Heart left ventricle (tissue), 16 donors: ENCODE data around the gene ANKRD11. TPM values are rescaled to one million over a fixed set of nuclear protein-coding genes. Genes with fewer than 3 reads are reported as not detected.
A peak's percentile ranks its signal among the peaks of the same experiment; 100 is the strongest.
"Not testable (repeated sequence)": the region's sequence is repeated elsewhere in the genome, so short reads cannot be mapped to it uniquely, and the experiment has no call there.

Experiments
- ATAC-seq, 4 donors: fragments of 200-7000 bp; cut with Tn5 transposase; one replicate each; pipeline ENCODE4 v1.9.1; 2020 to 2022; ENCODE audit warnings: moderate library complexity in 4 of 4, mild to moderate bottlenecking in 3 of 4, moderate number of reproducible peaks in 1 of 4
- DNase-seq, 5 donors: peaks; one replicate each; pipeline ENCODE4 v3.0.0-alpha.2; 2020
- H3K27ac ChIP-seq, 12 donors: fragments of 200-600 bp; sonication (generic) in 4 of 12; one replicate each; pipeline versions ENCODE4 v1.5.0 to v1.8.0; 2016 to 2022; ENCODE audit warnings: mild to moderate bottlenecking in 2 of 12
- H3K27me3 ChIP-seq, 9 donors: fragments of 200-600 bp; sonication (generic) in 2 of 9; one replicate each; pipeline versions ENCODE4 v1.5.1 to v1.8.0; 2016 to 2022; ENCODE audit warnings: mild to moderate bottlenecking in 3 of 9
- H3K36me3 ChIP-seq, 9 donors: fragments of 200-600 bp; sonication (generic) in 2 of 9; one replicate each; pipeline versions ENCODE4 v1.5.0 to v1.8.0; 2018 to 2022; ENCODE audit warnings: mild to moderate bottlenecking in 2 of 9
- H3K4me1 ChIP-seq, 12 donors: fragments of 200-600 bp; sonication (generic) in 4 of 12; one replicate each; pipeline versions ENCODE4 v1.5.0 to v1.8.0; 2016 to 2022; ENCODE audit warnings: mild to moderate bottlenecking in 3 of 12
- H3K4me3 ChIP-seq, 12 donors: fragments of 200-600 bp; sonication (generic) in 4 of 12; one replicate each; pipeline versions ENCODE4 v1.5.0 to v1.8.0; 2017 to 2022; ENCODE audit warnings: mild to moderate bottlenecking in 9 of 12, moderate library complexity in 4 of 12
- H3K9me3 ChIP-seq, 12 donors: fragments of 200-600 bp; sonication (generic) in 4 of 12; one replicate each; pipeline versions ENCODE4 v1.5.0 to v1.8.0; 2016 to 2022; ENCODE audit warnings: mild to moderate bottlenecking in 1 of 12
- POLR2A ChIP-seq, 2 donors: fragments of 450-650 bp; IDR thresholded peaks; one replicate each; pipeline ENCODE4 v1.6.1; 2017; ENCODE audit warnings: antibody characterized with exemption in 2 of 2, mild to moderate bottlenecking in 2 of 2, moderate library complexity in 2 of 2
- WGBS, 4 donors: extraction: QIAGEN DNeasy Blood & Tissue Kit in 2 of 4; methylation state at CpG; one replicate each; pipeline versions ENCODE4 v1.1.5 to v1.1.7; 2013 to 2018; 5-methylcytosine and 5-hydroxymethylcytosine counted together
- intact Hi-C, 10 donors: fragments of 100-400 bp; cut with DNase I; formaldehyde crosslinking; loops; one replicate each; pipeline versions ENCODE4 v1.11.1 to v1.14.2; 2022
- polyA plus RNA-seq, 2 donors: library from polyadenylated mRNA; stranded (reverse); fragments of 200-250 nt; gene quantifications; one replicate each; pipeline ENCODE4 v1.2.3, GENCODE V29; 2013
- total RNA-seq, 9 donors: library from RNA; depleted of rRNA in 2 of 9; stranded (reverse); fragments of >200 nt in 2 of 9; fragmentation: NEBNext Ultra II Directional in 3 of 9; extraction: Animal tissue kit (Norgen Biotek cat#: 25700) in 3 of 9; gene quantifications; one replicate each; pipeline versions ENCODE4 v1.1.0 to v1.2.4, GENCODE V29; 2016 to 2023
- TF ChIP-seq, protein P1 (sequence below), 12 donors: fragments of 200-600 bp; sonication (generic) in 4 of 12; IDR thresholded peaks; one replicate each; pipeline versions ENCODE4 v1.5.0 to v1.8.0; 2018 to 2022; ENCODE audit warnings: antibody characterized with exemption in 12 of 12, mild to moderate bottlenecking in 5 of 12
- donor health status: ischemic (EF 13 %, LVEDD 7.1; RV severe dilation, severe dysfunction).
- donor health status: healthy with polysubstance abuse.
- donor health status: DM: no; HTN: yes; CAD: no.
- donor health status: DM: no; HTN: no; CAD: no.
- donor health status: ischemic (EF 25% LVEDD 6.9; RV normal size, moderate dysfunction).
- donor health status: ischemic (EF 25% LVEDD 5.7; RV mildly dilated, moderate dysfunction).
- donor health status: healthy.
- donor health status: DM: yes; HTN: yes; CAD: no.
- donor health status: ischemic (EF 35%, LVEDD 5.7; RV mildly dilated, moderate dysfunction).
- donor health status: nonischemic (EF 11% LVEDD 7.7; RV severe dilation, severe dysfunction).
- donor health status: DM: yes; HTN: yes; CAD: no.
- donor health status: PGD.
- donor health status: ischemic (EF 29% LVEDD 5.4; RV normal size, mild dysfunction).
- donor health status: nonischemic (EF 23%, LVEDD 6.1; RV moderate dilation, normal function).

Gene ANKRD11
- total and polyA plus RNA-seq, 11 donors, result 53.6 to 123 (median 67.7) TPM

GRCh38 chr16:89307421-89307805 lies 182.9 kb downstream of the ANKRD11 start:
- ATAC-seq, result no peak
- Histone ChIP-seq H3K27me3 (no peaks in the 10 kb centered on the region), H3K9me3 (no peaks in the 10 kb centered on the region), H3K4me3 (no peak overlapping the region), H3K27ac (no peak overlapping the region), H3K4me1 (peaks cover 0 to 28% (median 3%) of the 10 kb centered on the region in 12 donors), H3K36me3 (peaks cover 0 to 52% (median 30%) of the 10 kb centered on the region in 9 donors)
- intact Hi-C loops, result no loop called here
- DNase-seq, result peak in 3 of 5 donors; percentile 14 to 43 (median 14)
- 94 to 96% (median 95%) methylated on average over 5 to 14 of the region's 14 CpGs for WGBS, 4 donors
- TF ChIP-seq POLR2A (IDR thresholded peaks at IDR 0.05), result no peak
- TF ChIP-seq, protein P1, sequence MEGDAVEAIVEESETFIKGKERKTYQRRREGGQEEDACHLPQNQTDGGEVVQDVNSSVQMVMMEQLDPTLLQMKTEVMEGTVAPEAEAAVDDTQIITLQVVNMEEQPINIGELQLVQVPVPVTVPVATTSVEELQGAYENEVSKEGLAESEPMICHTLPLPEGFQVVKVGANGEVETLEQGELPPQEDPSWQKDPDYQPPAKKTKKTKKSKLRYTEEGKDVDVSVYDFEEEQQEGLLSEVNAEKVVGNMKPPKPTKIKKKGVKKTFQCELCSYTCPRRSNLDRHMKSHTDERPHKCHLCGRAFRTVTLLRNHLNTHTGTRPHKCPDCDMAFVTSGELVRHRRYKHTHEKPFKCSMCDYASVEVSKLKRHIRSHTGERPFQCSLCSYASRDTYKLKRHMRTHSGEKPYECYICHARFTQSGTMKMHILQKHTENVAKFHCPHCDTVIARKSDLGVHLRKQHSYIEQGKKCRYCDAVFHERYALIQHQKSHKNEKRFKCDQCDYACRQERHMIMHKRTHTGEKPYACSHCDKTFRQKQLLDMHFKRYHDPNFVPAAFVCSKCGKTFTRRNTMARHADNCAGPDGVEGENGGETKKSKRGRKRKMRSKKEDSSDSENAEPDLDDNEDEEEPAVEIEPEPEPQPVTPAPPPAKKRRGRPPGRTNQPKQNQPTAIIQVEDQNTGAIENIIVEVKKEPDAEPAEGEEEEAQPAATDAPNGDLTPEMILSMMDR (IDR thresholded peaks at IDR 0.05), result no peak

DNA sequence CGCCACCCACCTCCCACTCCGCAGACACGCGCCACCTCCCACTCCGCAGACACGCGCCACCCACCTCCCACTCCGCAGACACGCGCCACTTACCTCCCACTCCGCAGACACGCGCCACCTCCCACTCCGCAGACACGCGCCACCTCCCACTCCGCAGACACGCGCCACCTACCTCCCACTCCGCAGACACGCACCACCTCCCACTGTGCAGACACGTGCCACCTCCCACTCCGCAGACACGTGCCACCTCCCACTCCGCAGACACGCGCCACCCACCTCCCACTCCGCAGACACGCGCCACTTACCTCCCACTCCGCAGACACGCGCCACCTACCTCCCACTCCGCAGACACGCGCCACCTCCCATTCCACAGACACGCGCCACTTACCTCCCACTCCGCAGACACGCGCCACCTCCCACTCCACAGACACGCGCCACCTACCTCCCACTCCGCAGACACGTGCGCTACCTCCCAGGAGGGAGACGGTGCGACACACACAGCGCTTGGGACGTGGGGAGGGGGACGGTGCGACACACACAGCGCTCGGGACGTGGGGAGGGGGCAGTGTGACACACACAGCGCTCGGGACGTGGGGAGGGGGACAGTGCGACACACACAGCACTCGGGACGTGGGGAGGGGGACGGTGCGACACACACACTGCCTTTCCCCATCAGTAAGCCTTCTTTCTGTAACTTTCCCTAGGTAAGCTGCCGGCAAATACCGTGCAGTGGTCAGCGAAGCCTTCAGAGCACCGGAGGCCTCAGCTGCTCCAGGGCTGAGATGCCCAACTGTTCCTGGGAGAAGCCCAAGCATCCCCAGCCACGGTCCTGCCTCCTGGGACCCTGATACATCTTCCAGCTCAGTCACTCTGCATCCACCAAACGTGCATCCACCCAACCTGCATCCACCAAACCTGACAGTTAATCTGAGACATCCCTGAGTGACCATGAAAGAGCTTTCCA lies 183.6 kb downstream of the ANKRD11 start:
- ATAC-seq, H3K27ac ChIP-seq, H3K27me3 ChIP-seq, H3K9me3 ChIP-seq, H3K4me3 ChIP-seq, intact Hi-C loops: not testable (repeated sequence)
- Histone ChIP-seq H3K4me1 (peaks cover 0 to 29% (median 9%) of the 10 kb centered on the region in 12 donors), H3K36me3 (peaks cover 0 to 45% (median 23%) of the 10 kb centered on the region in 9 donors)
- peak in 3 of 5 donors; percentile 13 to 47 (median 23) for DNase-seq
- 93 to 97% (median 94%) methylated on average over 50 to 60 of the region's 69 CpGs for WGBS, 4 donors

DNA sequence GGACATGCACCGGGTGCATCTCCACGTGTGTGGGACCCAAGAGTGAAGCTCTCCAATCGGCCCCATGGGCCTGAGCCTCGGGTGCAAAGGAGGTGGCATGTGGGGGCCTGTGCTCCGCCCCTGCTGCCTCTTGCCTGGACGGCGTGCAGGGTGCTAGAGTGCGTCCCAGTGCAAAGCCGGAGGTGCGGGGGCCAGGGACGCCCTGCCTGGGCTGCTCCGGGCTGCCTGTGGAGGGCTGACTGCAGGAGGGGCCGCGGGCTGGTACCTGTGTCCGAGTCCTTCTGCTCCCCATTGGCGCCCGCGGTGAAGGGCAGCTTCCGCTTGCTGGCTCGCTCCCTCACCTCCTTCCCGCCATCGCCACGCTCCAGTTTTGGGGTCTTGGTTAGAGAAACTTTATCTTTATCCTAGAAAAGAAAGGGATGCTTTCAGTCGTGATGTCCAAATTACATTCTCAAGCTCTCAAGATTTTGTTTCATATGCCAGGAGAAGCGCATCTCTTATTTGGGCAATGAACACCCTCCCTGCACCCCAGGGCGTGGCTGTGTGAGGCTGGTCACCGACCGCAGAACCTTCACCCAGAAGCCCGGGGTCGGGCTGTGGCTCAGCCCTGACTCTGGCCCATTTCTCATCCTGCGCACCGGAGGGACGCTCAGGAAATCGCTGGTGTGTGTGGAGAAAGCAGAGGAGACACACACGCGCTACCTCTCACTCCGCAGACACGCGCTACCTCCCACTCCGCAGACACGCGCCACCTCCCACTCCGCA lies 185.2 kb downstream of the ANKRD11 start:
- H3K9me3 ChIP-seq, result no peaks in the 10 kb centered on the region
- WGBS, 4 donors, result 89 to 94% (median 91%) methylated on average over 30 to 43 of the region's 43 CpGs
- H3K36me3 ChIP-seq, result peaks cover 0 to 34% (median 19%) of the 10 kb centered on the region in 9 donors
- no peak overlapping the region for H3K4me3 ChIP-seq
- H3K4me1 ChIP-seq, result peaks cover 0 to 43% (median 25%) of the 10 kb centered on the region in 12 donors
- H3K27ac ChIP-seq, result no peak overlapping the region
- intact Hi-C loops, result no loop called here
- ATAC-seq, result no peak
- TF ChIP-seq, protein P1 (IDR thresholded peaks at IDR 0.05), result no peak
- no peak for TF ChIP-seq POLR2A (IDR thresholded peaks at IDR 0.05)
- H3K27me3 ChIP-seq, result no peaks in the 10 kb centered on the region
- DNase-seq, result peak in 3 of 5 donors; percentile 12 to 37 (median 22)

- DNase-seq (peak in 2 of 5 donors; percentile 22 to 54), ATAC-seq (no peak)
- H3K27ac ChIP-seq, result no peak overlapping the region
- H3K9me3 ChIP-seq, result no peaks in the 10 kb centered on the region
- WGBS, 4 donors, result 90 to 98% (median 96%) methylated on average over 10 to 16 of the region's 16 CpGs
- intact Hi-C loops, result no loop called here
- H3K27me3 ChIP-seq, result no peaks in the 10 kb centered on the region
- peaks cover 0 to 50% (median 27%) of the 10 kb centered on the region in 12 donors for H3K4me1 ChIP-seq
- no peak for TF ChIP-seq POLR2A (IDR thresholded peaks at IDR 0.05)
- H3K4me3 ChIP-seq, result no peak overlapping the region
- peaks cover 0 to 34% (median 19%) of the 10 kb centered on the region in 9 donors for H3K36me3 ChIP-seq
Measured at GRCh38 chr16:89304181-89304851, 186.0 kb downstream of the ANKRD11 start.
